NCI-H1694 treated with DMSO at 0.1 percent for 48 hours (cell line): ENCODE measurements around the gene CD163L1.
"Not testable (repeated sequence)": the region's sequence is repeated elsewhere in the genome, so short reads cannot be mapped to it uniquely, and the experiment has no call there.

Experiments used
- DNase-seq: peaks from one replicate; lab custom pipeline; 2025; lab: John Stamatoyannopoulos, UW

Gene CD163L1

DNA sequence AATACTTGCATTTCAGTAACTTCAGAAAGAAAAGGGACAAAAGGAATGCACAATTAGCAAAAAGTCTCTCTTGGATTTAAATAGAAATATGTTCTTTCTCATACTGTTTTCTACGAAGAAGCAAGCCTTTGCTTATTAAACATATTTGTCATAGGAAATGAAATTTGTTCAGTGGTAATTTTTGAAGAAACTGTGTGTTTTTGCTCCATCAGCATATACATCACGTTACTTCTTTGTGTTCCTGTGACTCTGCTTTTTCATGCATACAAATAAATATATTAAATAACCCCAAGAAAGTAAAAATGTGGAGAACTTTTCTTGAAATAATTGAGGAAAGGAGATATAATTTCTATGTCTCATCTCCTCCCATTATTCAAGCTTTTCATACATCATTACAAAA is 39.7 kb downstream of the CD163L1 start:
- DNase-seq = no peak

- no peak for DNase-seq
Observed at GRCh38 chr12:7403466-7403865, 40.5 kb downstream of the CD163L1 start.

DNA sequence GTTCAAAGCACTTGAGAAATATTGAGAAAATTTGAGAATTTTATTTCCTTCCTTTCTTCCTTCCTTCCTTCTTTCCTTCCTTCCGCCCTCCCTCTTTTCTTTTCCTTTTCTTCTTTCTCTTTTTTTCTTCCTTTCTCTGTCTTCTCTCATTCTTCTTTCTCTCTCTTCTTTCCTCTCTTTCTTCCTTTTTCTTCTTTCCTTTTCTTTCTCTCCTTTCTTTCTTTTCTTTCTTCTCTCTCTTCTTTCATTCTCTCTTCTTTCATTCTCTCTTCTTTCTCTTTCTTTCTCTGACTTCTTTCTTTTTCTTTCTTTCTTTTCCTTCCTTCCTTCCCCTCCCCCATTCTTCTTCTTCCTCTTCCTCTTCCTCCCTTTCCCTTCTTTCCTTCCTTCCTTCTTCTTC is 44.9 kb downstream of the CD163L1 start:
- no peak for DNase-seq

GRCh38 chr12:7396418-7396817 is 47.5 kb downstream of the CD163L1 start:
- no peak for DNase-seq

GRCh38 chr12:7395950-7396349 is 48.0 kb downstream of the CD163L1 start:
- no peak for DNase-seq

DNA sequence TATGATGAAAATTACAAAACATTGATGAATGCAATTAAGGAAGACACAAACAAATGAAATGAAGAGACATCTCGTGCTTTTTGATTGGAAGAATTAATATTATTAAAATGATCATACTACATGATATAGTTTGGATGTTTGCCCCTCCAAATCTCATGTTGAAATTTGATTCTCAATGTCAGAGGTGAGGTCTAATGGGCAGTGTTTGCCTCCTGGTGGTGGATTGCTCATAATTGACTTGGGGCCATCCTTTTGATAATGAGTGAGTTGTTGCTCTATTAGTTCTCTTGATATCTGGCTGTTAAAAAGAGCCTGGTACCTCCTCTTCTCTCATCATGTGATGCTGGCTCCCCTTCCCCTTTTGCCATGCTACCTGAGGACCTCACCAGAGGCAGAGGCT is 56.7 kb downstream of the CD163L1 start:
- no peak for DNase-seq

- no peak for DNase-seq
Observed at GRCh38 chr12:7383157-7383556, 60.8 kb downstream of the CD163L1 start.

GRCh38 chr12:7376196-7376595 is 67.8 kb downstream of the CD163L1 start:
- no peak for DNase-seq

DNA sequence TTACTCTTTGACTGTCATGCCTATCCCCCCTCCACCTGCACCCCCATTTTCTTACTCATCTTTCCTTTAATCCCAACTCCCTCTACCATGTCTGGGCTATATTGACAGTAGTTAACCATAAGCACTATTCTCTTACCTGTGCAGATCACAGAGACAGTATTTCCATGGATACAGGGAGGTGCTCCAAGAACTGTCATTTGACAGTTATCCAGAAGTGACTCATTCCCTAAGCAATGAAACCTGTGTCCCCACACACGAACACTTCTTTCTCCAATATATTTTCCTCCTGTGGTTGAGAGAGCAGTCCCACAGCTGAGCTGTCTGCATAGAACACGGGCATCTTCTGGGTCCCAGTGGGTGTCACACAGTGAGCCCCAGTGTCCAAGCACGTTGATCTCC is 68.8 kb downstream of the CD163L1 start:
- no peak for DNase-seq

DNA sequence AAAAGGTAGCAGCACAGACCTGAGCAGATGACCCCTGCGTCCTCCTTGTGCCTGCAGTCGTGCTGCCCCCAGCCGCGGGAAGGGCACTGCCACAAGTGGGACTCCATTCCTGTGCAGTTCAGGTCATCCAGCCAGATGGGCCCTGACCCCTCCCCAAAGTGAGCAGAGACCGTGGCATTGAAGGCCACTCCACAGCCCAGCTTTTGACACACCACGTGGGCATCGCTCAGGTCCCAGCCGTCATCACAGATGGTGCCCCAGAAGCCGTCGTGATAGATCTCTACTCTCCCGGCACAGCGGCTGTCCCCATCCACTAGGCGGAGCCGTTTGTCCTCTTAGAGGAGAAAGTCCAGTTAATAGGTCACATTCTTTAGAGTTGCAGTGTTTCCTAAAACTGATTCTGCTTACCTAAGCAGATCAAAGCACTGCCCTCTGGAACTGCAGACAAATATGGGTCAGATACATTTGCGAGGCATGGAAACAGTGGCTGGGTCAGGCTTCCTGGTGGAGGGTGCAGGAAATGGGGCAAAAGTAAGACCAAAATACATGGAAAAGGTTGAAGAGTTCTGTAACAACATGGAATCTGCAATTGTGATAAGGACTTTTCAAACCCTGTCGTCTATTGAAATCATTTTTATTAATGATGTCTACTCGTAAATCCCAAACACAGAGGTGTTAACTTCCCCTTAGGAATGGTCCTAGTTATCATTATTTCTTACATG is 69.4 kb downstream of the CD163L1 start:
- peak; percentile 66 for DNase-seq

DNA sequence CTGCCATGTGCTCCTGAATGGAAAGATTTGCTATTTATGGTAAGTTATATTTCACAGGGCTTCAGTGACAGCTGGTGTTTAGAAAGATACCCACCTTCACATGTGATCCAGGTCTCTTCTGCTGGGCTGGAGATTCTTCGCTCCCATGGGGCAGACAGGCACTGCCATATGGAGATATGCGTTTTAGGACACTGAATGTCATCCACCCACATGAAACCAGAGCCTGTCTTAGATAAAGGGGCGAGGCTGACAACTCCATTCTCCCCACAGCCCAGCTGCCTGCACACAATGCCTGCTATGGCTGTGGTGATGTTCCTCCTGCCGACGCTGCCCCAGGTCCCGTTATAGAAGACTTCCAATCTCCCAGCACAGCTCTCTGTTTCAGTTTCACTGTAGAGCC is 70.7 kb downstream of the CD163L1 start:
- DNase-seq = peak; percentile 99

DNA sequence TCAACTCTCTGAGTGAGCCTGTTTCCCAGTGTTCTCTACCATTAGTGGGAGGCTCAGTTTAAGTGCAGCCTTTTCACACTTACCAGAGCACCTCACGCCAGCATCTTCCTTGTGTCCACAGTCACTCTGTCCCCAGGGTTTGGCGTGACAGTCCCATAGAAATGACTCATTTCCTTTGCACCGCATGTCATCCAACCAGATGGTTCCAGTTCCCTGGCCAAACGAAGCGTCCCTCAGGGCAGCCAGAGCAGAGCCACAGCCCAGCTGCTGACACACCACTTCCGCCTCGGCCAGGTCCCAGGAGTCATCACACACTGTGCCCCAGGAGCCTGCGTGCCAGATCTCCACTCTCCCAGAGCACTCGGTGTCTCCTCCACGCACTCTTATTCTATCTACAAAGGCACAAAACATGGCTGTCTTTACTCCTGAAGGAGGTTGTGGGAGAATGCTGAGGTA is 74.7 kb downstream of the CD163L1 start:
- DNase-seq = no peak

DNA sequence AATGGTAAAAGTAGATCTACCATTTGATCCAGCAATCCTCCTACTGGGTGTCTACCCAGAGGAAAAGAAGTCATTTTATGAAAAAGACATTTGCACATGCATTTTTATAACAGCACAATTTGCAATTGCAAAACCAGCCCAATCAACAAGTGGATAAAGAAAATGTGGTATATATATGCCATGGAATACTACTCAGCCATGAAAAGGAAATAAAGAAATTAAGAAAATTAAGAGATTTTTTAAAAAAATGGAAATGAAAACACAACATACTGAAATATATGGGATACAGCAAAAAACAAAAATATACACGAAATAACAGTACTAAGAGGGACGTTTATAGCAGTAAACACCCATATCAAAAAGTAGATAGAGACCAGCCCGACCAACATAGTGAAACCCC is 81.2 kb downstream of the CD163L1 start:
- DNase-seq = no peak

DNA sequence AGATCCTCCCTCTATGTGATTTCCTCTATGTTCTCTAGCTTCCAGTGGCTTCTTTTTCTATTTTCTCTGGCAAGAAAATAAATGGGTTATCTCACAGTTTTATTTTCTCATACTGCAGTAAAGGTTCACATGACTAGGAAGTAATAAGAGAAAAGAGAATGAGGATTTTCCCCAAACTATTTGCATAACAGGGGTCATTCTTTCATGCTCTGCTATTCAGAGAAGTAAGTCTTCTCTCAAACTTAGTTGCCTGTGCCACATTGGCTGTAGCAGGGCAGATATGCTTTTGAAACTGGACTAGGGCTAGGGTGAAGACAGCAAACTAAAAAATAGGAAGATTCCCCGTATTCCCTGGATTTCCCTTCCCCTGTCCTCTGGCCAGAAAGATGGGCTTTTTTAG is 82.7 kb downstream of the CD163L1 start:
- no peak for DNase-seq

- DNase-seq = no peak
Observed at GRCh38 chr12:7354529-7354928, 89.4 kb downstream of the CD163L1 start.

DNA sequence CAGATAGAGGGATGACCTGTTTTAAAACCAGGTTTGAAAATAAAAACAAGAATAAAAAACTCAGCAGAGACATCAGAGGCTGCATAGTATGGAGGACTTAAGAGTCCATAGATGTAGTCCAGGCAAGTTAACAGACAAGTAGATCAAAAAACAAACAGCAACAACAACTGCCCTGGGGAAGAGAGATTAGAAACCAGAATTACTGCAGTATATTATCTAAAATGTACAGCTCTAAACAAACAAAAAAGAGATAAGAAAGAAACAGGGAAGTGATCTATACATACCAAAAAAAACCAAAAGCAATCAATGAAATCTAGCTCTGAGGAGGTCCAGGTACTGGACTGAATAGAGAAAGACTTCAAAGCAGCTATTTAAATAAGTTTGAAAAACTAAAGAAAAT is 91.3 kb downstream of the CD163L1 start:
- DNase-seq = no peak

DNA sequence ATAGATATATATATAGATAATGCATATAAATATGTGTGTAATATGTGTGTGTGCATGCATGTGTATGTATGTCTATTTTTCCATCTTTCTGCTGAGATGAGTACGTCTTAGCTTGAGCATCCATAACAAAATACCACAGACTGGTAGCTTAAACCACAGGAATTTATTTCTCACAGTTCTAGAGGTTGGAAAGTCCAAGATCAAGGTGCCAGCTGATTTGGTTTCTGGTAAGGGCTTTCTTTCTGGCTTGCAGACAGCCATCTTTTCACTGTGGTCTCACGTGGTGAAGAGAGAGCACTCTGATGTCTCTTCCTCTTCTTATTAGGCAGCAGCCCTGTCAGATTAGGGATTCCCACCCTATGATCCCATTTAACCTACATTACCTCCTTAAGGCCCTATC is 92.8 kb downstream of the CD163L1 start:
- no peak for DNase-seq

DNA sequence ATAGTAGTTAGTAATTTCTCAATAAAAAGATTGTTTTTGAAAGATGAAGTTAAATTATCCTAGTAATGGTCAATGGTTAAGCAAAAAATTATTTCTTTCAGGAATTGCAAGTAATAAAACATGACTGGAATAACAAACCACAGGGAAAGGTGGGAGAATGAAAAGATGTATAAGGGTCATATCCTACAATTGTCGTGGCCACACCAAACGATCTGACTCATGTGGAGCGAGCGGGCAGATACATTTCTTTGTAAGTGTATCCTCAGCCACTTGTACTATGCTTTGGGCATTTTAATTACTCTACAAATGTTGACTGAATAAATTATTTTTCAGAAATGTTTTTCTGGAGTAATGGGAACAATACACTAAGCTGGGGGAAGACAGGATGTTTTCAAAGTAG is 94.5 kb downstream of the CD163L1 start:
- DNase-seq = no peak

- no peak for DNase-seq
Observed at GRCh38 chr12:7346551-7347225, 97.3 kb downstream of the CD163L1 start.

GRCh38 chr12:7344833-7345606 is 98.9 kb downstream of the CD163L1 start:
- no peak for DNase-seq

DNA sequence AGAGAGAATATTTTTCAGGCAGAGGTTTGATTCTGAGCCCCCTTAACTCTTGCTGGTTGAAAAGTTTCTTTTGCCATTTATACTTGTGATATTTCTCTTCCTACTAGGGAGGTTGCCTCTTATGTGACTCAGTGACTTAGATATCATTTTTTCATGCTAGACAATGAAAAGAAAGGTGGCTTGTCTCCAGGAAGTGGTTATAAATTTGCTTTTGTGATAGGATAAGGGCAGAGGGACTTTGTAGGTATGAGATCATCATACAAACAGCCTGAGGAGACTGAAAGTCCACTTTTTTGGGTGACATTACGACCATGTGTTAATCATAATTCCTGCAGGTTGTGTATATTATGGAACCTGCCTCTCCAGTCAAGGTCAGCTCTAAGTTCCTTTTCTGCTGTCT is 104.3 kb downstream of the CD163L1 start:
- DNase-seq = no peak

DNA sequence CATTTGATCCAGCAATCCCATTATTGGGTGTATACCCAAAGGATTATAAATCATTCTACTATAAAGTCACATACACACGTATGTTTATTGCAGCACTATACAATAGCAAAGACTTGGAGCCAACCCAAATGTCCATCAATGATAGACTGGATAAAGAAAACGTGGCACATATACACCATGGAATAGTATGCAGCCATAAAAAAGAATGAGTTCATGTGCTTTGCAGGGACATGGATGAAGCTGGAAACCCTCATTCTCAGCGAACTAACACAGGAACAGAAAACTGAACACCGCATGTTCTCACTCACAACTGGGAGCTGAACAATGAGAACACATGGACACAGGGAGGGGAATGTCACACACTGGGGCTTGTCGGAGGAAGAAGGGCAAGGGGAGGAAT is 106.2 kb downstream of the CD163L1 start:
- DNase-seq = not testable (repeated sequence)

- peak; percentile 30 for DNase-seq
Observed at GRCh38 chr12:7327918-7328317, 116.0 kb downstream of the CD163L1 start.
